HG03066 (cell line): ENCODE results near the gene CLN6.
"Not testable (repeated sequence)": the region's sequence is repeated elsewhere in the genome, so short reads cannot be mapped to it uniquely, and the experiment has no call there.

Experiments used
- ATAC-seq: cut with Tn5 transposase; IDR thresholded peaks from one replicate; pipeline ENCODE4 v1.9.1; 2021; ENCODE audit warnings: low read depth; ENCODE audit not compliant: unreplicated experiment

The CLN6 gene

GRCh38 chr15:68256675-68257450 lies 27.3 kb upstream of the CLN6 start:
- ATAC-seq = peak; percentile 49

GRCh38 chr15:68252925-68253534 lies 23.5 kb upstream of the CLN6 start:
- ATAC-seq = no peak

- no peak for ATAC-seq
Measured at GRCh38 chr15:68249058-68249713, 19.7 kb upstream of the CLN6 start.

GRCh38 chr15:68244235-68244634 lies 14.7 kb upstream of the CLN6 start:
- no peak for ATAC-seq

GRCh38 chr15:68241088-68241935 lies 11.8 kb upstream of the CLN6 start:
- no peak for ATAC-seq

GRCh38 chr15:68239025-68239424 lies 9.5 kb upstream of the CLN6 start:
- no peak for ATAC-seq

GRCh38 chr15:68235022-68235421 lies 5.5 kb upstream of the CLN6 start:
- no peak for ATAC-seq

- ATAC-seq = not testable (repeated sequence)
Measured at GRCh38 chr15:68234520-68234919, 5.0 kb upstream of the CLN6 start.

GRCh38 chr15:68234060-68234459 lies 4.5 kb upstream of the CLN6 start:
- no peak for ATAC-seq

- ATAC-seq = no peak
Measured at GRCh38 chr15:68232937-68233336, 3.4 kb upstream of the CLN6 start.

- no peak for ATAC-seq
Measured at GRCh38 chr15:68232449-68232848, 2.9 kb upstream of the CLN6 start.

GRCh38 chr15:68231102-68231818 lies 1.7 kb upstream of the CLN6 start:
- no peak for ATAC-seq

GRCh38 chr15:68230157-68231100 lies 901 bp upstream of the CLN6 start:
- peak; percentile 38 for ATAC-seq

GRCh38 chr15:68228971-68229385 lies 550 bp downstream of the CLN6 start:
- ATAC-seq = peak; percentile 4

- no peak for ATAC-seq
Measured at GRCh38 chr15:68228143-68228970, 1.2 kb downstream of the CLN6 start.

GRCh38 chr15:68227643-68228142 lies 1.8 kb downstream of the CLN6 start:
- ATAC-seq = no peak

- not testable (repeated sequence) for ATAC-seq
Measured at GRCh38 chr15:68225442-68225841, 4.1 kb downstream of the CLN6 start.
